HepG2 (cell line): ENCODE results near the gene RAC3. TPM values are rescaled to one million over a fixed set of nuclear protein-coding genes. Genes with fewer than 3 reads are reported as not detected.

Source experiments
- ATAC-seq: fragments of 200-7000 bp; cut with Tn5 transposase; 3 replicates; pipeline ENCODE4 v1.9.1; 2020; ENCODE audit warnings: mild to moderate bottlenecking, moderate library complexity
- BruUV-seq: library from RNA; stranded (reverse); fragments of 400-500 nt; replicated peaks from 2 replicates; lab custom pipeline; 2021; lab: Mats Ljungman, UMichigan
- CTCF ChIA-PET: fragments of 300-600 bp; formaldehyde crosslinking; extraction: SDS; loops from one replicate; lab custom pipeline; 2021; ENCODE audit warnings: low total read pairs, inconsistent platforms, low intra/inter-chr PET ratio; lab: Yijun Ruan, JAX
- POLR2A ChIA-PET: fragments of 350-600 bp; sonication (Branson Sonifier 250); formaldehyde crosslinking; loops from one replicate; lab custom pipeline; 2020; ENCODE audit warnings: antibody characterized with exemption, inconsistent platforms; lab: Yijun Ruan, JAX
- DNase-seq: peaks from one replicate; pipeline ENCODE4 v3.0.0-alpha.2; 2015; ENCODE audit warnings: low spot score
- FAIRE-seq: peaks from 3 replicates; lab custom pipeline; 2011; peaks lifted over from hg19 to GRCh38; lab: Jason Lieb, UNC
- H2AFZ ChIP-seq: one replicate; pipeline ENCODE4 v1.6.1; 2011; ENCODE audit warnings: low read length, inconsistent platforms
- H3K27ac ChIP-seq: fragments of 300-600 bp; 3 replicates; pipeline ENCODE4 v1.8.0; 2011; ENCODE audit warnings: mixed run types, mild to moderate bottlenecking, mixed read lengths, low read length, inconsistent platforms; ENCODE audit not compliant: insufficient read depth; ENCODE audit errors: extremely low read length
- H3K27me3 ChIP-seq, 2 experiments: fragments of 200-600 bp in 1 of 2; 2 replicates in 1 of 2; 3 replicates in 1 of 2; pipeline versions ENCODE4 v1.6.0 to v1.8.0; 2011; ENCODE audit warnings: low read length in 2 of 2, mild to moderate bottlenecking in 2 of 2, moderate library complexity in 2 of 2, inconsistent platforms in 1 of 2; ENCODE audit not compliant: insufficient read depth in 2 of 2, control insufficient read depth in 1 of 2
- H3K36me3 ChIP-seq, 2 experiments: fragments of 200-600 bp in 1 of 2; replicated peaks in 1 of 2; 2 replicates in 1 of 2; 3 replicates in 1 of 2; pipeline versions ENCODE4 v1.5.1 to v1.8.0; 2011; ENCODE audit warnings: low read length in 2 of 2, inconsistent platforms in 1 of 2; ENCODE audit not compliant: insufficient read depth in 2 of 2, control insufficient read depth in 1 of 2
- H3K4me1 ChIP-seq: 2 replicates; pipeline ENCODE4 v1.5.1; 2012; ENCODE audit warnings: low read length, inconsistent platforms; ENCODE audit not compliant: insufficient read depth
- H3K4me2 ChIP-seq: 2 replicates; pipeline ENCODE4 v1.6.0; 2011; ENCODE audit warnings: low read depth, low read length, inconsistent platforms
- H3K4me3 ChIP-seq, 3 experiments: fragments of 200-600 bp in 1 of 3; sonication (generic), shearing (Covaris generic) in 1 of 3; replicated peaks in 1 of 3; 2 replicates each; pipeline ENCODE4 v1.5.1; 2011 to 2016; ENCODE audit warnings: low read length in 3 of 3, inconsistent platforms in 2 of 3, low read depth in 2 of 3, mild to moderate bottlenecking in 2 of 3, control low read depth in 1 of 3, mixed read lengths in 1 of 3; ENCODE audit not compliant: insufficient read depth in 1 of 3
- H3K79me2 ChIP-seq: one replicate; pipeline ENCODE4 v1.6.1; 2011; ENCODE audit warnings: low read length, inconsistent platforms; ENCODE audit not compliant: insufficient read depth
- H3K9ac ChIP-seq: 2 replicates; pipeline ENCODE4 v1.6.0; 2011; ENCODE audit warnings: mild to moderate bottlenecking, low read depth, low read length, inconsistent platforms; ENCODE audit not compliant: insufficient read depth
- H3K9me3 ChIP-seq: 2 replicates; pipeline ENCODE4 v1.5.1; 2012; ENCODE audit warnings: mild to moderate bottlenecking, low read length
- H4K20me1 ChIP-seq: 2 replicates; pipeline ENCODE4 v1.6.0; 2011; ENCODE audit warnings: inconsistent platforms, mild to moderate bottlenecking, low read length, moderate library complexity; ENCODE audit not compliant: insufficient read depth
- FIP1L1 ChIP-seq: fragments of 200-400 bp; formaldehyde crosslinking; IDR thresholded peaks from 2 replicates; pipeline ENCODE4 v1.6.1; 2018; ENCODE audit warnings: low read depth, mild to moderate bottlenecking, low read length, moderate library complexity, borderline replicate concordance; ENCODE audit not compliant: insufficient read depth
- FOXC1 ChIP-seq: sonication (generic); formaldehyde crosslinking; IDR thresholded peaks from 2 replicates; pipeline ENCODE4 v1.8.0; 2022; ENCODE audit warnings: mild to moderate bottlenecking, missing genetic modification reagents, borderline replicate concordance
- HNRNPL ChIP-seq: fragments of 200-400 bp; formaldehyde crosslinking; IDR thresholded peaks from 2 replicates; pipeline ENCODE4 v1.6.1; 2017; ENCODE audit warnings: mild to moderate bottlenecking, low read depth, low read length
- KDM3A ChIP-seq: IDR thresholded peaks from 2 replicates; pipeline ENCODE4 v1.6.1; 2018; ENCODE audit warnings: low read depth, missing compliant biosample characterization
- KLF16 ChIP-seq, 2 experiments: sonication (generic) in 1 of 2; formaldehyde crosslinking in 1 of 2; IDR thresholded peaks; 2 replicates each; pipeline versions ENCODE4 v1.6.1 to v1.8.0; 2016 to 2023; ENCODE audit warnings: missing genetic modification reagents in 2 of 2, missing compliant biosample characterization in 1 of 2
- MED13 ChIP-seq: sonication (generic); formaldehyde crosslinking; IDR thresholded peaks from 2 replicates; pipeline ENCODE4 v1.5.0; 2020; ENCODE audit warnings: missing genetic modification reagents
- MXD3 ChIP-seq: IDR thresholded peaks from 2 replicates; pipeline ENCODE4 v1.6.1; 2016; ENCODE audit warnings: mild to moderate bottlenecking, missing biosample characterization, missing genetic modification reagents
- POLR2AphosphoS5 ChIP-seq: IDR thresholded peaks from 2 replicates; pipeline ENCODE4 v1.6.1; 2012; ENCODE audit warnings: low read depth, low read length
- PTBP1 ChIP-seq: fragments of 200-400 bp; formaldehyde crosslinking; IDR thresholded peaks from 2 replicates; pipeline ENCODE4 v1.6.1; 2018; ENCODE audit warnings: low read length, low read depth; ENCODE audit not compliant: poor library complexity, severe bottlenecking
- SALL2 ChIP-seq: sonication (generic); formaldehyde crosslinking; IDR thresholded peaks from 2 replicates; pipeline ENCODE4 v1.8.1; 2023; ENCODE audit warnings: mild to moderate bottlenecking, missing genetic modification reagents, inconsistent platforms
- SSRP1 ChIP-seq: IDR thresholded peaks from 2 replicates; pipeline ENCODE4 v1.6.1; 2016; ENCODE audit warnings: control low read depth
- ZBTB44 ChIP-seq: sonication (generic); formaldehyde crosslinking; IDR thresholded peaks from 2 replicates; pipeline ENCODE4 v1.4.0; 2020; ENCODE audit warnings: missing genetic modification reagents
- ZNF101 ChIP-seq: sonication (generic); formaldehyde crosslinking; IDR thresholded peaks from 2 replicates; pipeline ENCODE4 v1.4.0; 2020; ENCODE audit warnings: mild to moderate bottlenecking, low read depth, missing genetic modification reagents, borderline replicate concordance
- ZNF18 ChIP-seq: sonication (generic); formaldehyde crosslinking; IDR thresholded peaks from 2 replicates; pipeline ENCODE4 v1.8.0; 2022; ENCODE audit warnings: mild to moderate bottlenecking, missing genetic modification reagents; ENCODE audit not compliant: insufficient replicate concordance
- ZNF605 ChIP-seq: sonication (generic); formaldehyde crosslinking; IDR thresholded peaks from 2 replicates; pipeline ENCODE4 v1.8.0; 2022; ENCODE audit warnings: mild to moderate bottlenecking, missing genetic modification reagents
- WGBS: methylation state at CpG from one replicate; pipeline ENCODE4 v1.1.6; 2017; ENCODE audit warnings: low lambda C conversion rate; 5-methylcytosine and 5-hydroxymethylcytosine counted together
- in situ Hi-C: cut with HindIII; loops from 2 replicates; pipeline ENCODE4 v1.10.0; 2017; ENCODE audit warnings: low pct_unique_long_range_greater_than_20kb; ENCODE audit not compliant: extremely low pct_ligation_motif_present
- intact Hi-C: fragments of 100-400 bp; cut with micrococcal nuclease; formaldehyde crosslinking; loops from one replicate; pipeline ENCODE4 v1.10.0; 2022; ENCODE audit not compliant: unreplicated experiment
- polyA plus RNA-seq, 8 experiments: library from polyadenylated mRNA; depleted of rRNA in 3 of 8; stranded (reverse) in 7 of 8; unstranded in 1 of 8; fragments of >200 nt; fragmentation: Illumina TruSeq in 4 of 8; extraction: Trizol in 4 of 8; gene quantifications; 2 replicates each; pipeline versions ENCODE4 v1.2.1 to v1.2.3, GENCODE V29; 2011 to 2016; ENCODE audit warnings: low read depth in 4 of 8, missing spikeins in 1 of 8, mixed read lengths in 1 of 8; ENCODE audit not compliant: insufficient read depth in 1 of 8
- total RNA-seq, 5 experiments: library from RNA; depleted of rRNA; stranded (reverse); fragments of >200 nt; fragmentation: Illumina TruSeq; extraction: Trizol; gene quantifications; 2 replicates each; pipeline ENCODE4 v1.2.3, GENCODE V29; 2016; ENCODE audit warnings: low read depth in 1 of 5

Gene RAC3
- total and polyA plus RNA-seq, 2 of the 13 experiments (the other 11 are each of a cell fraction or from before 2014, with no cell fraction given), result 10.5 to 21.3 TPM

GRCh38 chr17:82016875-82017459, 14.5 kb upstream of the RAC3 start (continued):
- TF ChIP-seq HNRNPL, result 0 out of 2 replicates have a peak, but pooled peaks have one; percentile 69

GRCh38 chr17:82017612-82018151, 13.8 kb upstream of the RAC3 start:
- Histone ChIP-seq H3K4me2 (no peak overlapping the region), H3K27me3 (no peaks in the 10 kb centered on the region; a peak in 1 of 5 replicates), H4K20me1 (no peaks in the 10 kb centered on the region; the same call in 1 of the 2 replicates), H3K36me3 (peaks cover 15 to 18% of the 10 kb centered on the region in 2 experiments), H3K27ac (peak overlapping the region; percentile 68), H3K9me3 (no peaks in the 10 kb centered on the region), H3K4me3 (no peak overlapping the region), H3K79me2 (peaks cover 27% of the 10 kb centered on the region), H2AFZ (no peak overlapping the region), H3K9ac (no peak overlapping the region), H3K4me1 (peaks cover 93% of the 10 kb centered on the region)
- in situ Hi-C loops (no loop called here), intact Hi-C loops (no loop called here)
- no peak for DNase-seq
- 90% methylated on average over 8 of the region's 13 CpGs for WGBS
- ATAC-seq, result no peak
- CTCF ChIA-PET, result interaction anchor here (6.8 kb wide), 1 partner anchor 57 kb away, joined by 181 read pairs; the partner anchor contains the start of gene NOTUM
- no TSS peak for BruUV-seq
- no peak for FAIRE-seq
- POLR2A ChIA-PET, result interaction anchor here (1.3 to 14.1 kb wide), 4 partner anchors 20 to 74 kb away, joined by 3 to 470 read pairs (median 11); partner anchors contain the start of gene NOTUM
- TF ChIP-seq KLF16 (CRISPR knock-in tag; IDR thresholded peaks at IDR 0.05) (no peak), ZBTB44 (CRISPR knock-in tag) (no peak), MED13 (CRISPR knock-in tag) (no peak), FOXC1 (CRISPR knock-in tag) (0 out of 2 replicates have a peak, but pooled peaks have one; percentile 40), ZNF18 (CRISPR knock-in tag) (no peak), KDM3A (CRISPR knock-in tag) (no peak), SALL2 (CRISPR knock-in tag) (no peak), ZNF605 (CRISPR knock-in tag) (no peak), SSRP1 (no peak), POLR2AphosphoS5 (0 out of 2 replicates have a peak, but pooled peaks have one; percentile 16), ZNF101 (CRISPR knock-in tag) (no peak), PTBP1 (no peak), MXD3 (CRISPR knock-in tag) (0 out of 2 replicates have a peak, but pooled peaks have one; percentile 3), FIP1L1 (0 out of 2 replicates have a peak, but pooled peaks have one; percentile 60)
